HG03457 (cell line): Measurements from ENCODE around the gene CPED1.
"Not testable (repeated sequence)": the region's sequence is repeated elsewhere in the genome, so short reads cannot be mapped to it uniquely, and the experiment has no call there.

Experiments
- ATAC-seq: cut with Tn5 transposase; IDR thresholded peaks from one replicate; pipeline ENCODE4 v1.9.1; 2021; ENCODE audit warnings: moderate number of reproducible peaks; ENCODE audit not compliant: unreplicated experiment

Gene CPED1

GRCh38 chr7:120996333-120996987 is 7.9 kb downstream of the CPED1 start:
- no peak for ATAC-seq

GRCh38 chr7:120996988-120997345 is 8.5 kb downstream of the CPED1 start:
- ATAC-seq = no peak

GRCh38 chr7:120997882-120998474 is 9.5 kb downstream of the CPED1 start:
- ATAC-seq = no peak

GRCh38 chr7:120998520-120998919 is 10.0 kb downstream of the CPED1 start:
- ATAC-seq = no peak

- no peak for ATAC-seq
Observed at GRCh38 chr7:120998996-120999565, 10.6 kb downstream of the CPED1 start.

- no peak for ATAC-seq
Observed at GRCh38 chr7:121000081-121000983, 11.8 kb downstream of the CPED1 start.

GRCh38 chr7:121001234-121001906 is 12.9 kb downstream of the CPED1 start:
- ATAC-seq = no peak

- ATAC-seq = no peak
Observed at GRCh38 chr7:121002048-121002756, 13.7 kb downstream of the CPED1 start.

- ATAC-seq = no peak
Observed at GRCh38 chr7:121002757-121003200, 14.3 kb downstream of the CPED1 start.

- no peak for ATAC-seq
Observed at GRCh38 chr7:121003986-121004685, 15.6 kb downstream of the CPED1 start.

- ATAC-seq = not testable (repeated sequence)
Observed at GRCh38 chr7:121005058-121005457, 16.5 kb downstream of the CPED1 start.

GRCh38 chr7:121005996-121006584 is 17.6 kb downstream of the CPED1 start:
- no peak for ATAC-seq

- ATAC-seq = no peak
Observed at GRCh38 chr7:121006711-121007315, 18.3 kb downstream of the CPED1 start.

GRCh38 chr7:121008816-121009215 is 20.3 kb downstream of the CPED1 start:
- ATAC-seq = no peak

- no peak for ATAC-seq
Observed at GRCh38 chr7:121011401-121011800, 22.9 kb downstream of the CPED1 start.

GRCh38 chr7:121012170-121012874 is 23.8 kb downstream of the CPED1 start:
- no peak for ATAC-seq

- no peak for ATAC-seq
Observed at GRCh38 chr7:121012919-121013318, 24.4 kb downstream of the CPED1 start.

GRCh38 chr7:121015560-121015959 is 27.0 kb downstream of the CPED1 start:
- ATAC-seq = no peak
